Measurements from ENCODE around the gene CEND1.
A peak's percentile ranks its signal among the peaks of the same experiment; 100 is the strongest.

Gene CEND1

DNA sequence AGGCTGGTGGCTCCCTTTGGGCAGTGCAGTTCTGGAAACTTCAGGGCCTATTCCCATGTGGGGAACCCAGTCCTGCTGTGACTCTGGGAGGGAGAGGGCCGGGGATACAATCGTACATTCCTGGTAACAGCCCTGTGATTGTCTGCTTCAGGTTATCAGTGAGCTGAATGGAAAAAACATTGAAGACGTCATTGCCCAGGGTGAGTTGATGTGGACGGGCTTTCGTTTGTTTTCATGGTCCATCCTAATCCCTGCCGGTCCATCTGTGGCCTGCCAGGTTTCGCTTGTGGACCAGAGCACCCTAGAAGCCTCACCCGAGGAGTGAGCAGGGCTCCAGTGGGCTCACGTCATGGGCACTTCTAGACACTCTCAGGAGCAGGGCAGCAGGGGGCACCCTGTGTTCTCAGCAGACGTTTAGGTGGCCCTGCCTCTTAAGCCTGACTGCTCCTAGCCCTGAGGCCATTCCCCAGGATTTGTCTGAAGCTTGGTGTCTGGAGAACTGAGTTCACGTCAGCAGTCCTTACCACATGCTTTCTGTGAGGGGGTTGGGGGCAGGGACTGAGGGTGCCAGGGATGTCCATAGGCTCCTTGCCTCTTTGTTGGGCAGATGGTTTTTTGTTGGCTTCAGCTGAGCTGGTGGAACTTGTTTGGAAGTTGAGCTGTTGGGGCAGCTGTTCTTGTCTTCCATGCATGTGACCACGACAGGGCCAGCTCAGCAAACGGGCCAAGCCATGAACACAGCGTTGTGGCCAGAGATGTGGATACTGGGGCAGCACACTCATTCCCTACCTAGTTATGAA, 21.8 kb upstream of the CEND1 start:
- no peak for DNase-seq

DNA sequence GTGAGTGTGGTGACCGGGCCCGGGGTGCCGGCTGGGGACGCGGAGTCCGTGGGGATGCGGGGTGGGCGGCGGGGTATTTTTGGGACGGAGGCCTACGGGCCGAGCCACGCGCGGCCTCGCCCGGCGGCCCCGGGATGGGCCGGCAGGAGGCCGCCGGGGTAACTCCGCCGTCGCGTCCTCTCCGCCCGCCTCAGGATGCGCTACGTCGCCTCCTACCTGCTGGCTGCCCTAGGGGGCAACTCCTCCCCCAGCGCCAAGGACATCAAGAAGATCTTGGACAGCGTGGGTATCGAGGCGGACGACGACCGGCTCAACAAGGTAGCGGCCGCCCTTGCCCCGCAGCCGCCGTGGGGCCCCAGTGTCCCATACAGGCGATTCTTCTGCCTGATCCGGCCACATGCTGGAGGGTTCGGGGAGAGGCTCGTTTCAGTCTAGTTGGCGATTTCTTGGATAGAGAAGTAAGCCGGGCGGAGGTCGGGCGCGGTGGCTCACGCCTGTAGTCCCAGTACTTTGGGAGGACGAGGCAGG, 20.2 kb upstream of the CEND1 start:
- no peak for DNase-seq

DNA sequence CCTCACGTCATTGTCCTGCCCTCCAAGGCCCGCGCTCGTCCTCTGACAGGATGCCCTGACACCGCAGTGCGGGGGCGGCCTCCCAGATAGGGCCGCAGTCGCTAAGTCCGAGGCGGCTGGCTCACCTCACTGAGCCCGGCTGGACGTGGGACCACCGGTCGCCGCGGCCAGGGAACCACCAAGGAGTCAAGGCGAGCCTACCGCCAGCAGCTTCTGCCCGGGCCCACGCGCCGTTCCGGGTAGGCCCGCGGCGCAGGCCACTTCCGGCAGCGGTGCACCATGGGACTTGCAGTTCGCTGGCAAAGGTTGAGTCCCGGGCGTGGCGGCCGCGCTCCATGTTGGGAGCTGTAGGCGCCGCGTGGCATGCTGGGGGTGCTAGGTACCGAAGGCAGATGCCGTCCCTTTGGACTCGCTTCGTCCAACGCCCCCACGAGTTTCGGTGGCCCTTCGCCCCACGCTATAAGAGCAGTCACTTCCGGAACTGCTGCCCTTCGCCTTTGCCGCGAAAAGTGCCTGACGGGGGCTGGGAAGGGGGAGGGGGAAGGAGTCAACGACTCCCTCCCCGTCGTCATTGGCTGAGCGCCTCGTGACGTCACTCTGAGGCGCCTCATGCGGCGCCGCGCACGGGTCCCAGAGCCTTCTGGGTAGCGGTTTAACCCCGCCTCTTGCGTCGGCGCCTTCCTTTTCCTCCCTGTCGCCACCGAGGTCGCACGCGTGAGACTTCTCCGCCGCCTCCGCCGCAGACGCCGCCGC, 19.6 kb upstream of the CEND1 start, which contains the start of gene RPLP2:
Gene RPLP2, plus strand, starts transcription at position 681 of the 753 bp plus-strand sequence. CDS start 268 bp downstream, outside the sequence.
- DNase-seq = peak; percentile 86

DNA sequence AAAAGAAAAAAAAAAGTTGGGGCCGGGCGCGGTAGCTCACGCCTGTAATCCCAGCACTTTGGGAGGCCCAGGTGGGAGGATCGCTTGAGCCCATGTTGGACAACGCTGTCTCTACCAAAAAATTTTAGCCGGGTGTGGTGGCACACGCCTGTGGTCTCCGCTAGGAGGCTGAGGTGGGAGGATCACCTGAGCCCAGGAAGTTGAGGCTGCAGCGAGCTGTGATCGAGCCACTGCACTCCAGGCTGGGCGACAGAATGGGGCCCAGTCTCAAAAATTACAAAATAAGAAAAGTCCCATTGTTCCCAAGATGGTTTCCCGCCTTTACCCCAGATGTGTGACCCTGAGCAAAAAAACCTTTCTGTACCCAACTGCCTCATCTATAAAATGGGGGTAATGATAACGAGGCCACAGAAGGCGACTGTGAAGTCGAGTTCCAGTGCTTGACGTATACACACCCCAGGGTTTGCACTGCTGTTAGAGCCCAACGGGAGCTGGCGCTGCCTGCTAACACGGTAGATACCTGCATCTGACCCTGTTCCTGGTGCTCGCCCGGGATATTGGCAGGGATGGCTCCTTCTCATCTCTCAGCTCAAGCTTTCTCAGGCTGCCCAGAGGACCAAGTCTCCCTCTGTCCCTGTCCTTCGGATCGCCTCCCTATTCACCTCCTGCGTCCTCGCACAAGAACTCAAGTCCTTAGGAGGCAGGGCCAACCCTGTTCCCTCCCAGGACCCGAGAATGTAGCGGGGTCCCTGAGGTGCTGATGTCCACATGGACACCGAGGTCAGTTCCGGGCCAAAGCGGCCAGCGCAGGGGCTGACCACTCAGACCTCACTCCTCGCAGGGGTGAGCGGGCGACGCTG, 18.8 kb upstream of the CEND1 start:
- no peak for DNase-seq

DNA sequence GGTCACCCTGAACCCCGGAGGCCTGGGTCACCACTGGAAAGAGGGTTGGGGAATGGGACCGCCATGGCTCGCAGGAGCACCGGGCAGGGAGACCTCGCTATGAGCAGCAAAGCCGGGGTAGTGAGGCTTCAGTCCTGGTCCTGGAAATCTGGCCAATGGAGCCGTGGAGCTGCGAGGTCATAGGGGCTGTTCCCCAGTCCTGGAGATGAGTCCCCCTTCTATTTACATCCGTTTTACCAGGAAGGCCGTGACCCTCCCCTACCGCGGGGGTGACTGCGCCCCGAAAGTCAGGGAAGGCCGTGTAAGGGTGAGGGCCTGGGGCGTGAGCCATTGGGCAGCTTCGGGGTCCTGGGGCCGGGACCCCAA, 14.7 kb upstream of the CEND1 start:
- DNase-seq = no peak

DNA sequence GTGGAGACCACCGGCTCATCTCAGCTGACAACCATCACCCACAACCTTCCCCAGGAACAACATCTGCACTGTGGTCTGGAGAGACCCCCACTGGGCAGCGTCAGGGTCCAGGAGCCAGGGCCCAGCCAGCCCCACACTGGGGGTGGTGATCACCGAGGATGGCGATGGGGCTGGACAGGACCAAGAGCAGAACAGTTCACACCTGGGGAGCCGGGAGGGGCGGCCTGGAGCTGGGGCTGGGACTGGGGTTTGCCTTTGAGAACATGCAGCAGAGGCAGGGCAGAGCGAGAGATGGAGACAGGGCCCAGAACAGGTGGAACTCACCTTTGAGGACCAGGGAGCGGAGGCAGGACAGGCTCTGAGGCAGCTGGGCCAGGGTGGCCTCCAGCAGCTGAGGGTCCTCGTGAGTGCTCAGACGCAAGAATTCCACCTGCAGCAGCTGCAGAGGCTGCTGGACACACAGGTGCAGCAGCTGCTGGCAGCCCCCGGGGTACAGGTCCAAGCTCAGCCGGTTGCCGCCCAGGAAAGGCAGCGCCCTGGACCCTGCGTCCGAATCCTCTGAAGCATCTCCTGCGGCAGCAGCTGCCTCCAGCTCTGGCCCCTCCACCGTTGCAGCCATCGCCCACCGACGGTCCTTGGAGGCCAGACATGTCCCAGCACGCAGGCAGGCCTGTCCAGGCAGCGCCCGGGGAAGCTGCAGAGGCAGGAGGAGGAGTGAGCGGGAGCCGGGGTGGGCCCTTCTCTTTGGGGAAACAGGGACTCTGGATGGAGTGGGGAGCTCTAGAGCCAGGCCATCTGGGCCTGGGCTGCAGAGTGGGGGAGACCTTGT, 14.1 kb upstream of the CEND1 start:
- no peak for DNase-seq

DNA sequence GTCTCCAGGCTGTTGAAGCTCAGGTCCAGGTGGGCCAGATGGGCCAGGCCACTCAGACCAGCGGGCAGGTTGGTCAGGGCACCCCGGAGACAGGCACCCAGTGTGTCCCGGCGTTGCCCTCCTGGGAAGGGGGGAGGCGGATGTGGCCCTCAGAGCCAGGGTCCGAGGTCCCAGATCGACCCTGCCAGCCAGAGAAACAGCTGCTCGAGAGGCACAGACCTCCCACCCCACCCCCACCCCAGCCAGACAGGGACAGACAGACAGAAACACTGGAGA, 13.5 kb upstream of the CEND1 start:
- no peak for DNase-seq

DNA sequence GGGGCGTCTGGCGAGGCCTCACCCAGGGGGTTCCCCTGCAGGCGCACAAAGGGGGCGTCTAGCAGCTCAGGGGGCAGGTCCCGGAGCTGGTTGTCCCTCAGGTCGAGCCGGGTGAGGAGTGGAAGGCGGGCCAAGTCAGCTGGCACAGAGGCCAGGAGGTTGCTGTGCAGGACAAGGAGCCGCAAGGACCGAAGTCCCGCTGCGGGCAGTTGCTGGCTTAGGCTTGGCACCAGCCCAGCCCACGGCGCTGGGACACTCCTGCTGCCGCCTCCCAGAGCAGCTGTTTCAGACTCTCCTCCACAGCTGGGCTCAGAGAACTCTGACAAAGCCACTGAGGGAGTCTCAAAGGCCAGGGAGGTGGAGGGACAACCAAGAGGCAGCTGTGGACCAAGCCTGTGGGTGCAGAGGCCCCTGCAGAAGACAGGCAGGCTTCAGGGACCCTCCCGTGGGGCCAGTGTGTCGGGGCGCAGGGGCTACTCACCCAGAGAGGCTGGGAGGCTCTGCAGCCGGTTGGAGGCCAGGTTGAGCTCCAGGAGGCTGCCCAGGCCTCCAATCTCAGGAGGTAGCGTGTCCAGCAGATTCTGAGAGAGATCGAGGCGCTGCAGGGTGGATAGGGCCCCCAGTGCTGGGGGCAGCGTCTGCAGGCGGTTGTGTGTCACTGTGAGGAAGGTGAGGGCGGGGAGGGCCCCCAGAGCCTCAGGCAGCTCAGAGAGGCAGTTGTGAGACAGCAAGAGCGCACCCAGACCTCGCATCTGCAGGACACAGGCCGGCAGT, 13.0 kb upstream of the CEND1 start:
- no peak for DNase-seq

DNA sequence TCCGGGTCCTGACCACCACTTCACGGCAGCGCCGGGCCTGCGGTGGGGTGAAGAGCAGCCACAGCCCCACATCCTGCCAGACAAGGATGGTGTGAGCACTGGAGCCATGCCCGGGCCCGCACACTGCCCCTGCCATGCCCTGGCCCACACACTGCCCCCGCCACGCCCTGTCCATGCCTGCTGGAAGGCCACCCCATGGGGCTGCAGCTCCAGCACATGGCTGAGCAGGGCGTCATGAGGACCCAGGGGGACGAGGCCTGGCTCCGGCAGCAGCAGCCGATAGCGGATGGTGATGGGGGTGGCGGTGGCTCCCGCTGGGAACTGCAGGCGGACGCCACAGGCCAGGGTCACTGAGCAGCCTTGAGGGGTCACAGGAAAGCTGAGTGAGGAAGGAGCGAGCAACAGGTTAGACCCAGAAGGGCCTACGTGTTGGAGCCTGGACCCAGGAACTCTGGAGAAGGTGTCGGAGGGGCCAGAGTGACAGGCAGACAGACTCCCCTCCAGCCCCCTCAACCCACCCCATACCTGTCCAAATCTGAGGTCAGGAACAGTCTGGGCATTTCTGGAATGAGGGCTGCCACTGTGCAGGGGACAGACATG, 12.2 kb upstream of the CEND1 start:
- no peak for DNase-seq

DNA sequence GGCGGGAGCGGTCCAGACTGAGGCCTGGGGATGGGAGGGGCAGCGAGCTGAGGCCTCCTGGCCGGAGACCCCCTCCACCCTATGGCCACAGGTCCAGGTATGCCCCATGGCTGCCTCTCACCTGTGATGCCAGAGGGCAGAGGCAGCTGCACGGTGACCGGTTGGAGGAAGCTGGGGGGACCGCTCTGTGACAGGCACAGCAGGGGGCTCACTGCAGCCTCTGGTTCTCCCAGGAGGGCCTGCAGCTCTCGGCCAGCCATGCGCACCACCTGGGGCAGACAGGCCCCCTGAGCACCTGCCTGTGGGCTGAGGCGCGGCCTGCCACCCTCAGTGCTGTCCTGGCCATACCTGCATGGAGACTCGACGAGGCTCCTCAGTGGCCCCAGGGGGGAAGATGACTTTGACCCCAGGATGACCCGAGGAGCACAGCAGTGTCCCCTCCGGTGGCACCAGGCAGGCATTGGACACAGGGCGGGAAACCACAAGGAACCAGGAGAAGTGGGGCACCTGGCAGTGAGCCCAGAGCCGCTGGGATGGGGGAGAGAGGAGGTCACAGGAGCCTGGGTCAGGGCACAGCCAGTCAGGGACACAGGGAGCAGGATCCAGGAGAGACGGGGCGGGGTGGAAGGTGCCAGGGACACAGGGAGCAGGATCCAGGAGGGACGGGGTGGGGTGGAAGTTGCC, 11.3 kb upstream of the CEND1 start:
- DNase-seq = no peak

DNA sequence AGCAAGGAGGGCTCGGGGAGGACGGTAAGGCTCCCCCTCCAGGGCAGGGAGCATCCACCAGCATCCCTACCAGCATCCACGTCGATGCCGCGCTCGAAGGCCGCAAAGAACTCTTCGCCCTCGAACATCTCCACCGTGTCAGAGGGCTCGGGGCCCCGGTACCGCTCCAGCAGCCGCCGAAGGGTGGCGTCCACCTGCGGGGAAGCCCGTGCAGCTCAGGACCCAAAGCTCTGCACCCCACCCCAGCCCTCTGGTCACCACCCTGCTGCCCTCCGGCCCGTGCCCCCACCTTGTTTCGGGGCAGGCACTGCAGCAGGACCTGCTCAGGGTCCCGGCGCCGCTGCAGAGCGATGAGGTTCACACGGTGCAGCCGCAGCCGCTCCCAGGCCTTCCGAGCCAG, 10.6 kb upstream of the CEND1 start:
- no peak for DNase-seq

DNA sequence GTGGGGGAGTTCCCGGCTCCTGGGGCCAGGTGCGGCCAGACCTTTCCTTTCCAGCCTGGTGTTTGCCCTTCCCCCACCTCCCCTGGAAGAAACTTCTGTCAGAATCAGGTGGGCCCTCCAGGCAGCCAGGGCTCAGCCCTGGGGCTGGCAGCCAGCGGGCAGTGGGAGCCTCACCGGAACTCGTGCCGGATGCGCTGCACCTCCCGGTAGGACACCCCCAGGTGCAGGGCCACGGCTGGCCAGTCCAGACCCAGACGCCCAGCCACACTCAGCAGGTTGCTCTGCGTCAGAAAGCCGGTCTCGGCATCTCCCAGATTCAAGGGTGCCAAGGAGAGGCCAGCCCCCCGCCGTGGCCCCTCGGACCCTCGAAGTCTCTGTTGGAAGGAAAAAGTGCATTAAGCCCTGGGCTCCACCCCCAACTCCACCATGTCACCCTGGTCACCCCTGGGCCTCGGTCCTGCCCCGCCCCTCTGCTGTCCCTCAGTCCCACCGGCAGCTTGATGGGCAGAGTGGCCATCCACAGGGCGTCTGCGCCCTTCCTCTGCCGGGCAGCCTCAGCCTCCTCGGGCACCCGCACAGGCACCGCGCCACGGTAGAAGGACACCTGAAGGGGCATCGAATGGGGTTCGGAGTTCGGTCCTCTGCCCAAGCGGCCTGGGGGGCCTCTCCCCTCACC, 9.9 kb upstream of the CEND1 start:
- no peak for DNase-seq

DNA sequence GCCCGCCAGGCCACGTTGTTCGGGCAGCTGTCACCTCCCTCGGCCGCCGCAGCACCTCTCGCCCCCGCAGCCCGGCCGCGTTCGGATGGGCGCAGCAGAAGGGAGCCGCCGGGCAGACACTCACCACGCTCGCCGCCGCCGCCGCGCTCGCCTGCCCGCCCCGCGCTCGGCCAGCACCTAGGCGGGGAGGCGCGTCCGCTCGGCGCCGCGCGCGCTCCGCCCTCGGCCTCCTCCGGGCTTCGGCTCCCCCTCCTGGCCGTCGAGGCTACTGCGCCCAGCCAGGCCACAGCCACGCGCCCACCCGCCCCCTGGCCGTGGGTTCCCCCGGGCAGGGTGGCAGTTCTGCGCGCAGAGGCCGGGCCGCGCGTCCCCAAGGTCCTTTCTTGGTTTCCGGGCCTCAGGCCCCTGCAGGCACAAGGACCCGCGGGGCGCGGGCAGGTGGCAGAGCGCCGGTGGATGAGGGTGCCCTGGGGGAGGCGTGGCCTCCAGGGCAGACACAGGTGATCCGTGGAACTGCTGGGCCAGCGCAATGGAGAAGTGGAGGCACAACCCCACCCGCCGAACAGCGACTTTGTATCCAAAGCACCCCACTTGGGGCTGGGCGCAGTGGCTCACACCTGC, 8.3 kb upstream of the CEND1 start, which contains the start of gene SLC25A22:
Gene SLC25A22, minus strand, starts transcription at position 189 of the 621 bp plus-strand sequence. CDS start 3,275 bp downstream, outside the sequence.
- DNase-seq = no peak

DNA sequence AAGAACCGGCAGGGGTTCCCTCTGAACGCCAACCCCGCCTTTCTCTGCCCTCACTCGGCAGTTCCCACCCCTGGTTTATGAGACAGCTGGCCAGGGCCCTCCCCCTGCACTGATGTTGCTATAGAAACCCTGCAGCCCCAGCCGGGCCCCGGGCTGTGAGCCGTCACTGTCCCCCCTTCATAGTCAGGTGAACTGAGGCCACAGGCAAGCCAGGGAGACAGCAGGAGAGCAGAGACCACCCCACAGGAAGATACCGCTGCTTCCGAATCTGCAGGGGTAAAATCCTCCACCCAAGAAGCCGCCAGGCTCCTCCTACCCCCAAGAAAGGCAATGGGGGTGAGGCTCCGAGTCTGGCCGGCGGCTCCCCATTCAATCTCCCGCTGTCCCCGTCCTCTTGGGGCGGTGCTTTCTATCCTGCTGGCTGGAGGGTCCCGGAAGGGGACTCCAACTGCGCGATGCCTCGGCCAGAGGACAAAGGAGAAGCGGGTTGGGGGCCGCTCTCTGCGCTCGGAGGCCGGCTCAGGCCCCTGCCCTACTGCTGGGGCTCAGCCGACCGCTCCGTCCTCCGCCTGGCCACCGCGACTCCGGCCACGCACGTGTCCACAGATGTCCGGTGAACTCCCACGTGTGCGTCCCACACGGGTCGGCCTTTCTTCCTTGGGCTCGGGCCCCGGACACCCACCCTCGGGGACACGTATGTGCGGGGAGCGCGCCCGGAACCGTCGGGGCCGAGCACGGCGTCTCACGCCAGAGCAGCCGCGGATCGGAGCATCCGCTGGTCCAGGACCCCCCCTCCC, 7.6 kb upstream of the CEND1 start:
- DNase-seq = peak; percentile 77

DNA sequence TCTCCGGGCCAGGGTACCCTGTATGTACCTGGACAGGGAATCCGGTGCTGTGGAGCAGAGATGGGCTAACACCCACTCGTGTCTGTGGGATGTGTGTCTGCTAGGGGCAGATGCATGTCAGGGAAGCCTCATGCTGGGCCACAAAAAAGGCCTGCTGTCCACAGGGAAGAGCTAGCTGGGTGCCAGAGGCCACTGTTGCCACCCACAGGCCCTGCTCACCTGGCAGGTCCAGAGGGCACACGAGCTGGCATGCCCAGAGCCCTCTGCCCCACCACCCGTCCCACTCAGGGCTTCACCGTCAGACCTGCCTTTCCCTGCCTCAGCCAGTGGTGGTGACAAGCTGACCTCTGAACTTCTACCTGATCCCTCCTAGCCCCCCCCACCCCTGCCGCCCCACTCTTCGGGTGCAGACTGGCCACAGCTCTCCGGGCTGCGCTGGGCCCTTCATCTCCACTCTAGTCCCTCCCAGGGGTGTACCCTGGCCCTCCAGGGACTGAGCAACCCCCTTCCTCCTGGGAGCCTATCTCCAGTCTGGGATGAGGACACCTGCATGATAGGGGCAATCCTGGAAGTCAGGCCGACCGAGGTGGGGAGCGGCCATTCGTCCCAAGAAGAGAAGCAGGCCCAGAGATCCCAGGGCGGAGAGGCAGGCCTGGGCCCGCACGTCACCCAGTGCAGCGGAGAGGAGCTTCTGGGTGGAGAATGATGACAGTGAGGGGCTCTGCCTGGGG, 6.8 kb upstream of the CEND1 start:
- no peak for DNase-seq

DNA sequence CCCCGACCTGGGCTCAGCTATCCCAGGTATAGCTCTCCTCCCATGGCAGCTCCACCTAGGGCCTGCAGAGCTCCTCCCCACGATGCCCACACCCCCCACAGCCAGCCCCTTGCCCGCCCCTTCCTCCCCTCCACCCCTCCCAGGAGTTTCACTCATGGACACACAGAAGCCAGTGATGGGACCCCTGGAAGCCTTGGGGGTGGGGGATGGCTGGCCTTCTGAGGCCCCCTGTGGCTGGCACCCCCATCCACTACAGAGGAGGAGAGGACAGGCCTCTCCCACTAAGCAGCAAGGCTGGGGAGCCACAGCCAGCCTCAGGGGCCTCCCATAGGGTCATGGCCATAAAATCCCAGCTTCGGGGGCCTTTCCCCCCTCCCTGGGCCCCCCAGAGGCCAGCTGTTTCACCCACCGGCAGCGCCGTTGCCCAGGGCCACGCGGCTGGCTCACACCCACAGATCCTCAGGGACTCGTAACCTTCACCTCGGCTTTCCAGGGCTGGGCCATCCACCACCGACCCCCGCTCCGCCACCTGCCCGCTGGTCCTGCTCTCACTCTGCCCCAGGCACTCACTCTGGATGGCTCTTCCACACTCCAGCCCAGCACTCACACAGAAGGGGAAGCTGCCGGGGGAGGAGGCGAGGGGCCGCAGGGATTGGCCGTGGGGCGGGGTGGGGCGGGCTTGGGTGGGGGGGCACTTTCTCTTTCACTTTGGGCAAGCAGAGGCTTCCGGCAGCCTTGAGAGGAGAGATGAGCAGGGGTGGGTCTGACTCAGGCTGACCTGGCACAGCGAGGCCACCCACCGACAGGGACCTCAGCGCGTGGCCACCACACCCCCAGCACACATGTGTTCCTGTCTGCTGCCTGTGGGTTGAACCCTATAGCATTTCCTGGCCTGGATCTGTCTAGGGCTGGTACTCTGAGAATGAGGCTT, 6.0 kb upstream of the CEND1 start:
- DNase-seq = peak; percentile 69

Data from DMS 273 treated with DMSO at 0.1 percent for 48 hours (cell line).